SJCRH30 (cell line): ENCODE data around the gene LENG1. TPM values are rescaled to one million over a fixed set of nuclear protein-coding genes. Genes with fewer than 3 reads are reported as not detected.

Experiments
- DNase-seq, 2 experiments: peaks; one replicate each; pipeline ENCODE4 v3.0.0-alpha.2; 2015 to 2020
- H3K27ac ChIP-seq: fragments of 250-450 bp; sonication (Bioruptor Pico); 2 replicates; pipeline ENCODE4 v1.5.1; 2020; ENCODE audit warnings: mild to moderate bottlenecking, moderate library complexity
- H3K27me3 ChIP-seq: fragments of 250-450 bp; sonication (Bioruptor Pico); 2 replicates; pipeline ENCODE4 v1.5.1; 2020; ENCODE audit warnings: mild to moderate bottlenecking, moderate library complexity
- H3K36me3 ChIP-seq: fragments of 250-450 bp; sonication (Bioruptor Pico); 2 replicates; pipeline ENCODE4 v1.5.1; 2020; ENCODE audit warnings: mild to moderate bottlenecking, moderate library complexity
- H3K4me1 ChIP-seq: fragments of 250-450 bp; sonication (Bioruptor Pico); 2 replicates; pipeline ENCODE4 v1.5.1; 2020; ENCODE audit warnings: mild to moderate bottlenecking, moderate library complexity
- H3K4me3 ChIP-seq: fragments of 250-450 bp; sonication (Bioruptor Pico); 2 replicates; pipeline ENCODE4 v1.5.1; 2020; ENCODE audit warnings: mild to moderate bottlenecking, moderate library complexity
- H3K9me3 ChIP-seq: fragments of 250-450 bp; sonication (Bioruptor Pico); replicated peaks from 2 replicates; pipeline ENCODE4 v1.5.1; 2020; ENCODE audit warnings: mild to moderate bottlenecking, moderate library complexity
- total RNA-seq: library from RNA; depleted of rRNA; stranded (reverse); fragments of >200 nt; shearing (Covaris generic); gene quantifications from 2 replicates; pipeline ENCODE4 v1.2.3, GENCODE V29; 2014

The LENG1 gene
- total RNA-seq, 1 experiment from 2014 or later = 5.6 TPM

DNA sequence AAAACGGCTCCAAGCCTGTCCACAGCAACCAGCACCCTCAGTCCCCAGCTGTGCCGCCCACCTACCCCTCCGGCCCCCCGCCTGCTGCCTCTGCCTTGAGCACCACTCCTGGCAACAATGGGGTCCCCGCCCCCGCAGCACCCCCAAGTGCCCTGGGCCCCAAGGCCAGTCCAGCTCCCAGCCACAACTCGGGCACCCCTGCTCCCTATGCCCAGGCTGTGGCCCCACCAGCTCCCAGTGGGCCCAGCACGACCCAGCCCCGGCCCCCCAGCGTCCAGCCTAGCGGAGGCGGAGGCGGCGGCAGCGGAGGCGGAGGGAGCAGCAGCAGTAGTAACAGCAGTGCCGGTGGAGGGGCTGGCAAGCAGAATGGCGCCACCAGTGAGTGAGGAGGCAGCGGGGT is 11.4 kb downstream of the LENG1 start:
- Histone ChIP-seq H3K27me3 (no peaks in the 10 kb centered on the region), H3K9me3 (no peaks in the 10 kb centered on the region), H3K27ac (no peak overlapping the region), H3K4me1 (peaks cover 2% of the 10 kb centered on the region), H3K4me3 (no peak overlapping the region), H3K36me3 (peaks cover 76% of the 10 kb centered on the region)
- DNase-seq = no peak

DNA sequence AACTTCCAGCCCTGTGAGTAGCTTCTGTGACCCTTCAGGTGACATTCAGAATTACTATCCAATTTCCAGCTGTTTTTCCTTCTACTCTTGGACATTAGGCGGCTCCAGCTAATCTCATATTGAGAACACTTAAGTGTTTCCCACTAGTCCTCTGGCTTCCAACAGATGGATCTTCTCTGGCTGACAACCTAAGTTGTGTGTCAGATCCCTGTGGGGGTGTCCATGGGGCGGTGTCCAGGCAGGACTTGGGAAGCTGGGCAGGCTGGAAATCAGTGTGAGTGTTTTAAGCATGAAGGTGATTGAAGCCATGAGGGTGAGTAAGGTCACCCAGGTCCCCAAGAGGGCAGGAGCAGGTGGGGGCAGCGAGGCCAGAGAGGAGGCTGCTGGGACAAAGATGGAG is 11.8 kb downstream of the LENG1 start:
- Histone ChIP-seq H3K36me3 (peaks cover 76% of the 10 kb centered on the region), H3K4me1 (no peaks in the 10 kb centered on the region; the same call in 1 of the 2 replicates), H3K9me3 (no peaks in the 10 kb centered on the region), H3K4me3 (no peak overlapping the region), H3K27me3 (no peaks in the 10 kb centered on the region), H3K27ac (no peak overlapping the region)
- no peak for DNase-seq

DNA sequence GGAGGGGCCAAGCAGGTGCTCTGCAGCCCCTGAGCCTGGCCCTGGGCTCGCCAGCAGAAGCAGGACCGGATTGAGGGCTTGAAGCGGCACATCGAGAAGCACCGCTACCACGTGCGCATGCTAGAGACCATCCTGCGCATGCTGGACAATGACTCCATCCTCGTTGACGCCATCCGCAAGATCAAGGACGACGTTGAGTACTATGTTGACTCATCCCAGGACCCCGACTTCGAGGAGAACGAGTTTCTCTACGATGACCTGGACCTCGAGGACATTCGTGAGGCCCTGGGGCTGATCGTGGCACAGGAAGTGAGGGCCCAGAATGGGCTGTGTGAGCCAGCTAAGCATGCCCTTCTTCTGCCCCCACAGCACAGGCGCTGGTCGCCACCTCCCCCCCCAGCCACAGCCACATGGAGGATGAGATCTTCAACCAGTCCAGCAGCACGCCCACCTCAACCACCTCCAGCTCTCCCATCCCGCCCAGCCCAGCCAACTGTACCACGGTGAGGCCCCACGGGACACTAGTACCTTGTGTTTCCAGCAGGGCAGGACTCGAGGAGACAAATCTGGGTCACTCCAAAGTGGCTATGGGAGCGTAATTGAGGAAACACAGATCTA is 13.9 kb downstream of the LENG1 start:
- Histone ChIP-seq H3K36me3 (peaks cover 74% of the 10 kb centered on the region), H3K9me3 (no peaks in the 10 kb centered on the region), H3K4me1 (no peaks in the 10 kb centered on the region), H3K27ac (no peak overlapping the region), H3K4me3 (no peak overlapping the region), H3K27me3 (no peaks in the 10 kb centered on the region)
- no peak for DNase-seq

DNA sequence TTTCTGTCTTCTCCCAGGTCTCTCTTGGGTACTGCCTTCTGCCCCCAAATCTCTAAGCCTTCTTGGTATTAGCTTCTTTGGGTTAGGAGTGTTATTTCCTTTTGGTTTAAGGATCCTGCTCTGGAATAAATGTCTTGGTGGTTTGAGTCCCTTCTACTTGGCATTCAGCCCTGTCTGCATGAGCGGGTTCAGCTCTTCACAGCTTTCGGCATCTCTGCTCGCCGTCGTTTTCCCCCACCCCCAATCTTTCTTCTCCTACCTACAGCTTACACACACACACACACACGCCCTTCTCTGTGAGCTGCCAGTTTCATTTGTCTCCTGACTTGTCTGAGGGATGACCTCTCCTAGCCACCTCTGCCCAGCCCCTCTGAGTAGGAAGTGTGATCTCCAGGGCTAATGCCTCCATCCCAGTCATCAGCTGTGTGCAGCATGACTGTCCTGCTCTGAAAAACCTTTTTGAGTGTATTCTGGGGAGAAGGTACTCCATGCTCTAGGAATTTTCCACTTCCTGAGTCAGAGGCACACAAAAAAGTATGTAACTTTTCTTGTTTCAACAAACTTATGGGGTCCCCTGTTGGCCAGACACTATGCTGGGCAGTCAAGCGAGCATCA is 17.2 kb downstream of the LENG1 start:
- Histone ChIP-seq H3K36me3 (peaks cover 53% of the 10 kb centered on the region), H3K27ac (no peak overlapping the region), H3K9me3 (no peaks in the 10 kb centered on the region), H3K4me3 (no peak overlapping the region), H3K27me3 (no peaks in the 10 kb centered on the region), H3K4me1 (no peaks in the 10 kb centered on the region)
- DNase-seq = no peak

DNA sequence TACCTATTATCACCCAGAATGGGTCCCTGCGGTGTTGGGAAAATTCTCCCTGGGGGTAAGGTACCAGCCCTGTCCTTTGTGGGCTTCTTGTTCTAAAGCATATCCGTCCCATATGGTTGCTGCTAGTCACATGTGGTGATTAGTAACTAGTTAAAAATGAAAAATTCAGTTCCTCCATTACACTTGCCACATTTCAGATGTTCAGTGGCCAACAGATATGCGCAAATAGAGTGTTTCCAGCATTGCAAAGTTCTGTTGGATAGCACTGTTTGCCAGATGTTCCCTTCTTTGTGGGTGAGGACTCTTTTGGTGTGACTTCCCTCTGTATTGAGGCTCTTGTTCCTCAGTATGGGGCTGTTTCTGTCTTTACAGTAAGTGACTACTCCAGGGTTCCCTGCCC is 18.2 kb downstream of the LENG1 start:
- Histone ChIP-seq H3K9me3 (no peaks in the 10 kb centered on the region), H3K4me1 (no peaks in the 10 kb centered on the region), H3K27me3 (no peaks in the 10 kb centered on the region), H3K4me3 (no peak overlapping the region), H3K36me3 (peaks cover 46% of the 10 kb centered on the region), H3K27ac (no peak overlapping the region)
- DNase-seq = no peak

DNA sequence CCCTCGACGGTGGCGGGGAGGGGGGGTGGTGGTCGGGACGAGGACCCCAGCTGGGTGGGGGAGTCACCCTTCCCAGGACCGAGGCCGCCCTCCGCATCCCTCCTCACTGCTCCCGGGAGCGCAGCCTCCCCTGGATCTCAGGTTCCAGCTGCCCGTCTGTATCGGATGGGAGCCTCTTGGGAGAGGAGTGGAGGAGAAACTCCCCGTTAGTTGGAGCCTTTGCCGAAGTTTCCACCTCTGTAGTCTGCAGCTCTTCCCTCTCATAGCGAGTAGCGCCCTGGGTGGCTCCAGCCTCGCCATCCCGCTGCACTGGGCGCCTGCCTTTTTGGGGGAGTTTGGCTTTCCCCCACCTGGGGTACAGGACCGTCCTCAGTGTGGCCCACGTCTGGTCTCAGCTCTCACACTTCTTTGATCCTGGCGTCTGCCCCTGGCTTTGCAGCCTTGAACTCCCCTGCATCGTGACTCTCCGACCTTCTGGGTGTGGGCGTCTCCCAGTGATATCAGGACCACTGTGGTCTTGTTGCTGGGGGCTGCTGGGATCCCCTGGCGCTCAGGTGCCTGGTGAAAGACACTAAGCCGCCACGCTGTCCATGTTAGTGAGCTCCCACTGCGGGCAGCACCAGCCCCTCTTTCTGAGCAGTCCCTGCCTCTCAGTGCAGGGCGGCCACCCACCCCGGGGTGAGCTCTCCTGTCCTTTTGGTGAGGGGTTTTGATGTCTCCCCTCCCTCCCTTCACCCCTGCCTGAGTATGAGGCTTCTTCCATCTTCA is 20.8 kb downstream of the LENG1 start:
- Histone ChIP-seq H3K27me3 (no peaks in the 10 kb centered on the region), H3K27ac (peak overlapping the region; percentile 95; the same call in 1 of the 2 replicates), H3K4me3 (peak overlapping the region; percentile 83), H3K9me3 (no peaks in the 10 kb centered on the region), H3K4me1 (no peaks in the 10 kb centered on the region), H3K36me3 (peaks cover 21% of the 10 kb centered on the region)
- DNase-seq = no peak

DNA sequence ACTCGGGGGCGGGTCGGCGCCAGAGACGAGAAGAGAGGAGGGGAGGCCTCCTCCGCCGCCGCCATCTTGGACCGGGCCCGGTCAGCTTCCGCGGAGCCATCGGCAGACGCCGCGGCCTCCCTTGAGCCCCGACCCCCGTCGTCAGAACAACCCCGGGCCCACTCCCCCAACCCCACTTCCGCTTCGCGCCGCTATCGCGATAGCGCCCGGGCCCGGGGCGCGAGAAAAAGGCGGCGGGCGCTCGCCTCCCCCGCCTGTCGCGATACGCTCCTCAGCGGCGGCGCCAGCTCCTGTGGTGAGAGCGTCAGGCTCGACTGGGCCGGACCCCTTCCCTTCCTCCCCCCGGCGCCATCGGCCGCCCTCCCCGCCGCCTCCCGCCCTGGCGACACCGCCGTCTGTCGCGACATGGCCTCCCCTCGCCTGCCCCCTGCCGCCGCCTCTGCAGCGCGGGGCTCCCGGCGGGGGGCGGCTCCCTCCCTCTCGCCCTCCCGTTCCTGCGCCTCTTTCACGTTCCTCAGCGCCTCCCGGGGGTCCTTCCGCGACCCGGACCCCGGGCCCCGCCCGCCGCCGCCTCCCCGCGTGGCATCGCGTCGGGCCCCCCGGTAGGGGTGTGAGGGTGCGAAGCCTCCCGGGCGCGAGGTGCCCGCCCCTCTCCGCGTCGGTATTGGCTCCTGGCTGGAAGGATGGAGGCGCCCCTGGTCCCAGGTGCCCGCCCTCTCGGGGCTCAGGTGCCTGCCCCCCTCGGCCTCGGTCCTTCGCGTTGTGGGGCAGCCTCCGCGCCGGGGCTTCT is 21.6 kb downstream of the LENG1 start, which contains the start of gene CNOT3:
CNOT3 (plus strand) TSS at position 64 of the 790 bp plus-strand sequence. CDS start 5,217 bp downstream, outside the sequence.
- peak within 1 kb of the TSS; percentile 95 for H3K27ac ChIP-seq
- H3K4me3 ChIP-seq = peak within 1 kb of the TSS; percentile 83
- H3K36me3 ChIP-seq = peaks cover 13% of the 10 kb centered on the region
- no peaks in the 10 kb centered on the region for H3K9me3 ChIP-seq
- no peaks in the 10 kb centered on the region for H3K4me1 ChIP-seq
- H3K27me3 ChIP-seq = no peaks in the 10 kb centered on the region
- DNase-seq = no peak

DNA sequence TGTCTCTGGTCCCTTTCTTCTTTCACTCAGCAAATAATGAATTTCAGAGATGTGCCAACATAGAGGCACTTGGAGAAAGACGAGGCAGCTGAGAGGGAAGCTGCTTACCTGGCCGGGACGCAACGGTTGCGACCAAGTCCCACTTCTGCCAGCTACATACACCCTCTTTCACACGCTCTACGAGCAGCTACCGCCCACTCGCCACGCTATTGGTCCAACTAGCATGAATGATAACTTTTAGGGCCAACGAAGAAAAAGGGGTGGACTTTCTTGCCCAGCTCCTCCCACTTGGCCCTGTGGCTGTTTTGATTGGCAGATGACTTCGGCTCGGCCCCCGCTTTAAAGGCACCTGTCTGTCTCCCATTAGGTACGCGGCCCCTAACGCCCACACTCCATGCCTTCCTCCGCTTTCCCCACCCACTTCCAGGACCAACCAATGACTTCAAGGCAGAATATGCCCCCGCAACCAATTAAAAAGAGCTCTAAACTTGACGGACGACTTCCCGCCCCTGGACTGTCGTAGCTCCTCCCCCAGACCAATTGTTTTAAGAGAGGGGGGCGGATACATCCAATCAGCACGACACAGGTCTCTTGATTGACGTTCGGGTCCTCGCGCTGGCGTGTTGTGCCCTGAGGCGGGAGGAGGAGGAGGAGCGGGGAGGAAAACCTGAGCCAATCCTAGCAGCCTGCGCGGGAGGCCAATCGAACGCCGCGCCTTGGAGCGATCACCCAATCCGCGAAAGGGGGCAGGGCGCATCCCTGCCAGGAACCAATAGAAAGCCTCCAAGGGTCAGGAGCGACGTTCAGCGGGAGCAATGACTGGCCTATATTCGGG is 22.4 kb downstream of the LENG1 start:
- DNase-seq = peak; percentile 99 to 100
- H3K4me1 ChIP-seq = no peaks in the 10 kb centered on the region
- H3K27me3 ChIP-seq = no peaks in the 10 kb centered on the region
- H3K27ac ChIP-seq = peak overlapping the region; percentile 95
- H3K4me3 ChIP-seq = peak overlapping the region; percentile 83
- H3K9me3 ChIP-seq = no peaks in the 10 kb centered on the region
- peaks cover 7% of the 10 kb centered on the region; the same call in 1 of the 2 replicates for H3K36me3 ChIP-seq

DNA sequence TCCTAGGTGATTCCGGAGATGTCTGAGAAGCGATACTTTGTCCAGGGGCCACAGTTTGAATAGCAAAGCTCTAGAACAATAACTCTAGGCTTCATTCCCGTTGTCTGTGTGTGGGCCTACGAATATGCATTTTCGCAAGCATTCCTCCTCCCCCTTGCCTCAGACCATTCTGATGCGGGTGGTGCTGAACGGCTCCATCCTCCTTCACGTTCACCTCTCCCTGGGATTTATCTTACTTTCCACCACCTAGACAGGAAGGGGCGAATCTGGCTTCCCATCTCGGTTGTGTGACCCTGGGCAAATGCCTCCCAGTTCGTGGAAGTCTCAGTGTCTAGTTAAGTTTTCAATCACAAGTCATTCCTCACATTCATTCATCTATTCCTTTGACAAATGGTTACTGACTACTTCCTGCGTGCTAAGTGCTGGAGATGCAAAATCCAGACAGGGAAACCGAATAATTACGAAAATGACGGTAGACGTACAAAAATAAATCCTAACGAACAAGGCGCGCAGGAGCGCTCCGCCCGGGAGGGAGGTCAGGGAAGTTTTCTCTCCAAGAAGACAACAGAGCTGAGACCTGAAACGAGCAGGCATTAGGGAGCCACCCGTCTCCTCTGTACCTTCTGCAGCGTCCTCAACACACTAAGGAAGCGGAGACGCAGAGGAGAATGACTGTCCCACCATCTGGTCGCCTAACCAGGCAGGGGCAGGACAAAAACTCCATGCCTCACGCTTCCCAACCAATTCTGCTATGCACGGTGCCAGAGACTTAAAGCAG is 23.2 kb downstream of the LENG1 start:
- no peaks in the 10 kb centered on the region for H3K9me3 ChIP-seq
- H3K4me1 ChIP-seq = no peaks in the 10 kb centered on the region
- H3K36me3 ChIP-seq = peaks cover 2% of the 10 kb centered on the region; the same call in 1 of the 2 replicates
- peak overlapping the region; percentile 57 for H3K4me3 ChIP-seq
- no peaks in the 10 kb centered on the region for H3K27me3 ChIP-seq
- DNase-seq = no peak
- peak overlapping the region; percentile 21 for H3K27ac ChIP-seq

DNA sequence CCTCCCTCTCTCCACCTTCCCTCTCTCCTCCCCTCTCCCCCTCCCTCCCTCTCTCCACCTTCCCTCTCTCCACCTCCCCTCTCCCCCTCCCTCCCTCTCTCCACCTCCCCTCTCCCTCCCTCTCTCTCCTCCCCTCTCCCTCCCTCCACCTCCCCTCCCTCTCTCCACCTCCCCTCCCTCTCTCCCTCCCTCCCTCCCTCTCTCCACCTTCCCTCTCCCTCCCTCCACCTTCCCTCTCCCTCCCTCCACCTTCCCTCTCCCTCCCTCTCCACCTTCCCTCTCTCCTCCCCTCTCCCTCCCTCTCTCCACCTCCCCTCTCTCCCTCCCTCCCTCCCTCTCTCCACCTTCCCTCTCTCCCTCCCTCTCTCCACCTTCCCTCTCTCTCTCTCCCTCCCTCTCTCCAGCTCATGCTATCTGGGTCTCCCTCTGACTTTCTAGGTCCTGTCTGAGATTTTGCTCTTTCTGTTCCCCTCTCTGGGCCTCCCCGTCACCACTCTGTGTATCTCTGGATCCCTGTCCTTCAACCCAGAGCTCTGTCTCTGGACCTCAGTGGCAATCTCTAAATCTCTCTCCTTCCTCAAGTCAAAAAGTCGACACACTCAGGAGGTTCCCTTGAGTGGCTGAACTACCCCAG is 25.4 kb downstream of the LENG1 start:
- H3K4me1 ChIP-seq = no peaks in the 10 kb centered on the region
- no peak overlapping the region for H3K4me3 ChIP-seq
- no peaks in the 10 kb centered on the region for H3K27me3 ChIP-seq
- H3K36me3 ChIP-seq = 0 out of 2 replicates have a peak, but pooled peaks cover 2% of the 10 kb centered on the region
- no peak for DNase-seq
- no peaks in the 10 kb centered on the region for H3K9me3 ChIP-seq
- no peak overlapping the region for H3K27ac ChIP-seq

DNA sequence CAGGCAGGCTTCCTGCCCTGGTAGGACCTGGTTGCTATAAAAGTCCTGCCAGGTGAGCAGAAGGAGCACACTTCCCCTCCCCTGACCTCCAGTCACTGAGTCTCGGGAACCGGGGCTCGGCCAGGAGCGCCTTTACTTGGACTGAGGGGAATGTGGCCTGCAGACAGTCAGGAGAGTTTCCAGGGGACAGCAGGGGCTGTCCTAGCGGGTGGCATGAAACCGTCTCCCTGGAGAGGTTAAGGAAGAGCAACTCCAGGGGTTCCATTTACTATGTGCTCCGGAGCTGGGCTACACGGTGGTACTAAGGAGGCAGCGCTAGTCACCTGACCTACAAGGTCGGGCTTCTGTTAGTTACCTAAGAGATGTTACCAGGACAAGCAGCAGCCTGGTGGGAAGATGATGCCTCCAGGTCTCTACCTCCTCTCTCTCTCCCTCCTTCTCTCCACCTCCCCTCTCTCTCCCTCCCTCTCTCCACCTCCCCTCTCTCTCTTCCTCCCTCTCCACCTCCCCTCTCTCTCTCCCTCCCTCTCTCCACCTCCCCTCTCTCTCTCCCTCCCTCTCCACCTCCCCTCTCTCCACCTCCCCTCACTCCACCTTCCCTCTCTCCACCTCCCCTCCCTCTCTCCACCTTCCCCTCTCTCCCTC is 26.1 kb downstream of the LENG1 start:
- H3K4me3 ChIP-seq = no peak overlapping the region
- no peak overlapping the region for H3K27ac ChIP-seq
- H3K4me1 ChIP-seq = no peaks in the 10 kb centered on the region
- H3K27me3 ChIP-seq = no peaks in the 10 kb centered on the region
- DNase-seq = no peak
- 0 out of 2 replicates have a peak, but pooled peaks cover 2% of the 10 kb centered on the region for H3K36me3 ChIP-seq
- no peaks in the 10 kb centered on the region for H3K9me3 ChIP-seq

DNA sequence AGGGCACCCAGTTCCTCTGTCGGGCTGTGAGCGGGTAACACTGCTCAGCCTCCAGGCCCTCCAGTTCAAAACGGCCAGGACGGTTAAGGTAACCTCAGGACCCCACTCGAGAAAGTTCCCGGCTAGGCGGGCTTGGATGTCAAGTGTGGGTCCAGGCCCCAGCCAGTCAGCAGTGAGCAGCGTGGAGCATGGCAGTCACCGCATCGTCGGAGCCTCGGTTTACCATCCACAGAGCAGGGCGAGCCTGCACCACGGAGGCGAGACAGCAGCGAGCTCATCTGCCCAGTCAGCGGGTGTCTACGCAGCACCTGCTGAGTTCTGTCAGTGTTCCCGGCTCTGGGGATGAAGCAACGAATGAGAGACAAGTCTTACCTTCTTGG is 29.9 kb downstream of the LENG1 start:
- Histone ChIP-seq H3K27me3 (no peaks in the 10 kb centered on the region), H3K4me1 (no peaks in the 10 kb centered on the region), H3K27ac (no peak overlapping the region), H3K36me3 (peaks cover 16% of the 10 kb centered on the region), H3K9me3 (no peaks in the 10 kb centered on the region), H3K4me3 (no peak overlapping the region)
- no peak for DNase-seq
